GM23338 (cell line): ENCODE measurements around the gene CCNT2. TPM values are rescaled to one million over a fixed set of nuclear protein-coding genes. Genes with fewer than 3 reads are reported as not detected.

ENCODE experiments used
- ATAC-seq: fragments of 200-7000 bp; cut with Tn5 transposase; 3 replicates; pipeline ENCODE4 v1.9.1; 2020
- DNase-seq: peaks from one replicate; pipeline ENCODE4 v3.0.0-alpha.2; 2015; ENCODE audit warnings: low spot score
- H2AFZ ChIP-seq: fragments of 200-600 bp; sonication (generic); 2 replicates; pipeline ENCODE4 v1.8.0; 2016; ENCODE audit warnings: antibody characterized with exemption, mild to moderate bottlenecking, moderate library complexity
- H3F3A ChIP-seq: fragments of 200-600 bp; sonication (generic); replicated peaks from 2 replicates; pipeline ENCODE4 v1.8.0; 2017; ENCODE audit warnings: antibody characterized with exemption, mixed run types, low read depth
- H3K27ac ChIP-seq: fragments of 200-600 bp; sonication (generic); 2 replicates; pipeline ENCODE4 v1.6.1; 2016; ENCODE audit warnings: low read depth
- H3K27me3 ChIP-seq: fragments of 200-600 bp; sonication (generic); 2 replicates; pipeline ENCODE4 v1.8.0; 2016; ENCODE audit warnings: mild to moderate bottlenecking, mixed run types, moderate library complexity; ENCODE audit not compliant: insufficient read depth
- H3K36me3 ChIP-seq: fragments of 200-600 bp; sonication (generic); 2 replicates; pipeline ENCODE4 v1.8.0; 2016; ENCODE audit warnings: mild to moderate bottlenecking; ENCODE audit not compliant: insufficient read depth
- H3K4me1 ChIP-seq: fragments of 200-600 bp; sonication (generic); 2 replicates; pipeline ENCODE4 v1.8.0; 2016; ENCODE audit warnings: mild to moderate bottlenecking, moderate library complexity; ENCODE audit not compliant: insufficient read depth
- H3K4me2 ChIP-seq: fragments of 200-600 bp; sonication (generic); 2 replicates; pipeline ENCODE4 v1.7.1; 2017; ENCODE audit warnings: mixed run types
- H3K4me3 ChIP-seq: fragments of 200-600 bp; sonication (generic); 2 replicates; pipeline ENCODE4 v1.6.1; 2016; ENCODE audit warnings: mixed run types
- H3K79me2 ChIP-seq: fragments of 200-600 bp; sonication (generic); replicated peaks from 2 replicates; pipeline ENCODE4 v1.8.0; 2017; ENCODE audit warnings: mild to moderate bottlenecking; ENCODE audit not compliant: insufficient read depth
- H3K9me2 ChIP-seq: fragments of 200-600 bp; sonication (generic); 2 replicates; pipeline ENCODE4 v1.8.0; 2017; ENCODE audit not compliant: insufficient read depth
- H4K20me1 ChIP-seq: fragments of 200-600 bp; sonication (generic); replicated peaks from 2 replicates; pipeline ENCODE4 v1.8.0; 2017; ENCODE audit warnings: mild to moderate bottlenecking; ENCODE audit not compliant: insufficient read depth
- H3K27ac Mint-ChIP-seq: 2 replicates; pipeline ENCODE4 v1.8.0; 2020; ENCODE audit warnings: inconsistent platforms, mild to moderate bottlenecking, moderate library complexity, mixed read lengths
- H3K27me3 Mint-ChIP-seq: 3 replicates; pipeline ENCODE4 v1.8.0; 2022; ENCODE audit warnings: low read depth, mild to moderate bottlenecking, moderate library complexity, mixed read lengths, inconsistent platforms; ENCODE audit not compliant: insufficient read depth, poor library complexity
- H3K36me3 Mint-ChIP-seq: 3 replicates; pipeline ENCODE4 v1.8.0; 2021; ENCODE audit warnings: low read depth, mild to moderate bottlenecking, inconsistent platforms, moderate library complexity, mixed read lengths
- H3K4me1 Mint-ChIP-seq: 3 replicates; pipeline ENCODE4 v1.8.0; 2020; ENCODE audit warnings: mild to moderate bottlenecking, inconsistent platforms, mixed read lengths
- H3K4me3 Mint-ChIP-seq: 3 replicates; pipeline ENCODE4 v1.8.0; 2021; ENCODE audit warnings: moderate library complexity, mild to moderate bottlenecking, inconsistent platforms, mixed read lengths
- H3K9me3 Mint-ChIP-seq: 3 replicates; pipeline ENCODE4 v1.8.0; 2020; ENCODE audit warnings: moderate library complexity, mild to moderate bottlenecking, inconsistent platforms, mixed read lengths
- JUNB ChIP-seq: IDR thresholded peaks from one replicate; pipeline ENCODE4 v1.6.1; 2016; ENCODE audit warnings: antibody characterized with exemption; ENCODE audit not compliant: unreplicated experiment
- polyA plus RNA-seq: library from polyadenylated mRNA; unstranded; fragments of >200 nt; fragmentation: Nextera tagmentation; extraction: Ambion mirVana; gene quantifications from 2 replicates; pipeline ENCODE4 v1.2.1, GENCODE V29; 2016
- total RNA-seq: library from RNA; depleted of rRNA; stranded (reverse); fragments of >200 nt; shearing (Covaris generic); gene quantifications from 2 replicates; pipeline ENCODE4 v1.2.3, GENCODE V29; 2014; rRNA removed

CCNT2 gene
- total and polyA plus RNA-seq, 2 experiments from 2014 or later, result 22.5 to 46.5 TPM

- Histone ChIP-seq H3K79me2 (no peaks in the 10 kb centered on the region), H3K27ac (no peak overlapping the region), H2AFZ (no peak overlapping the region), H3K36me3 (no peaks in the 10 kb centered on the region), H3K4me2 (no peak overlapping the region), H3K4me1 (peaks cover 6% of the 10 kb centered on the region; the same call in 1 of the 2 replicates), H3K4me3 (no peak overlapping the region), H3K27me3 (no peaks in the 10 kb centered on the region), H3F3A (no peaks in the 10 kb centered on the region), H3K9me2 (no peaks in the 10 kb centered on the region), H4K20me1 (no peaks in the 10 kb centered on the region)
- no peak overlapping the region for H3K4me3 Mint-ChIP-seq
- no peak overlapping the region for H3K27ac Mint-ChIP-seq
- TF ChIP-seq JUNB, result no peak
- peaks cover 19% of the 10 kb centered on the region; the same call in 2 of the 3 replicates for H3K4me1 Mint-ChIP-seq
- H3K9me3 Mint-ChIP-seq, result no peaks in the 10 kb centered on the region
- peaks cover 5% of the 10 kb centered on the region for H3K27me3 Mint-ChIP-seq
- H3K36me3 Mint-ChIP-seq, result no peaks in the 10 kb centered on the region
- ATAC-seq (peak; percentile 73), DNase-seq (peak; percentile 11)
These were observed 87.1 kb downstream of the CCNT2 start for GRCh38 chr2:135005753-135006152.

Other genes starting within 250 kb of the CCNT2 start
- gene TMEM163, start 199.8 kb upstream of the CCNT2 start, total RNA-seq, result 0.85 and 1.1 TPM in 2 replicates
- 1.3 and 1.8 TPM in 2 replicates for gene TMEM163, start 199.8 kb upstream of the CCNT2 start, polyA plus RNA-seq
- gene ACMSD, start 80.2 kb upstream of the CCNT2 start, total RNA-seq, result not detected in 2 replicates
- gene ACMSD, start 80.2 kb upstream of the CCNT2 start, polyA plus RNA-seq, result 0.11 and 0.24 TPM in 2 replicates
- gene MAP3K19, start 128.6 kb downstream of the CCNT2 start, total RNA-seq, result not detected in 2 replicates
- gene MAP3K19, start 128.6 kb downstream of the CCNT2 start, polyA plus RNA-seq, result not detected in 2 replicates
- 32.2 and 40.4 TPM in 2 replicates for gene RAB3GAP1, start 133.5 kb downstream of the CCNT2 start, total RNA-seq
- gene RAB3GAP1, start 133.5 kb downstream of the CCNT2 start, polyA plus RNA-seq, result 22.5 and 25.1 TPM in 2 replicates